ENCODE data around the gene TGDS. TPM values are rescaled to one million over a fixed set of nuclear protein-coding genes. Genes with fewer than 3 reads are reported as not detected.
A peak's percentile ranks its signal among the peaks of the same experiment; 100 is the strongest.
"Not testable (repeated sequence)": the region's sequence is repeated elsewhere in the genome, so short reads cannot be mapped to it uniquely, and the experiment has no call there.

Gene TGDS
- 26.6 and 27.5 TPM in 2 replicates for total RNA-seq

GRCh38 chr13:94595950-94596574, at the start of gene TGDS:
Gene TGDS, minus strand, starts transcription at chr13:94596152. Its CDS starts 16 bp downstream, at chr13:94596136.
- H3K36me3 Mint-ChIP-seq (ENCODE audit: low read depth): peaks cover 27% of the 10 kb centered on the region
- peak within 1 kb of the TSS; percentile 97 for H3K27ac Mint-ChIP-seq
- no peaks in the 10 kb centered on the region for H3K27me3 Mint-ChIP-seq (ENCODE audit: low read depth)
- H3K4me3 Mint-ChIP-seq (ENCODE audit: low read depth): peak within 1 kb of the TSS; percentile 91
- peak; percentile 87 for DNase-seq (ENCODE audit: low spot score)
- peaks cover 32% of the 10 kb centered on the region for H3K4me1 Mint-ChIP-seq (ENCODE audit: low read depth)
- peaks cover 6% of the 10 kb centered on the region for H3K9me3 Mint-ChIP-seq
- intact Hi-C loops (cut with micrococcal nuclease): loop anchor here (1.0 to 5.0 kb wide), 2 partner anchors 47 to 159 kb away; no protein-coding TSS in a partner anchor

- DNase-seq (ENCODE audit: low spot score): no peak
- no peak overlapping the region for H3K4me3 Mint-ChIP-seq (ENCODE audit: low read depth)
- intact Hi-C loops (cut with micrococcal nuclease): no loop called here
- H3K4me1 Mint-ChIP-seq (ENCODE audit: low read depth): peaks cover 2% of the 10 kb centered on the region
- peaks cover 8% of the 10 kb centered on the region for H3K9me3 Mint-ChIP-seq
- H3K27me3 Mint-ChIP-seq (ENCODE audit: low read depth): peaks cover 10% of the 10 kb centered on the region
- H3K36me3 Mint-ChIP-seq (ENCODE audit: low read depth): no peaks in the 10 kb centered on the region
- no peak overlapping the region for H3K27ac Mint-ChIP-seq
These were observed 45.5 kb upstream of the TGDS start for GRCh38 chr13:94641409-94641941.

DNA sequence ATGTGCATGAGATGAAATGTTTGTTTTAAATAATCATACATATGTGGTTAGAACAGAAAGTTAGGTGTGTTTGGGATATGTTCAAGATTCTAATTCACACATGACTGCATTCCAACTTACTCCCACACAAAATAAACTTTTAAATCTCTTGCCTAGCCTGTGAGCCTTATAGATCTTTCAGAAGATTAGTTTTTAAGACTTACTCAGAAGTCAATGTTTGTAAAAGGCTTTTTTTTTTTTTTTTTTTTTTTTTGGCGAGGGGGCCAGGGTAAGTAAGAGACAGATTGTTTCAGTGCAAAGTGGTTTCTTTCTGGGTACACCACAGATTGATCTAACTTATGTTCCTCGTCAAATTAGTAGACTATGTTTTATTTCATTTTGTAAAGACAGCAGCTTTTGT, 44.8 kb upstream of the TGDS start:
- no peak for DNase-seq (ENCODE audit: low spot score)
- Mint-ChIP-seq H3K9me3 (peaks cover 8% of the 10 kb centered on the region), H3K36me3 (ENCODE audit: low read depth) (peaks cover 3% of the 10 kb centered on the region), H3K27ac (no peak overlapping the region), H3K4me3 (ENCODE audit: low read depth) (no peak overlapping the region), H3K27me3 (ENCODE audit: low read depth) (peaks cover 10% of the 10 kb centered on the region), H3K4me1 (ENCODE audit: low read depth) (peaks cover 3% of the 10 kb centered on the region)
- intact Hi-C loops (cut with micrococcal nuclease): no loop called here

GRCh38 chr13:94637677-94638076, 41.7 kb upstream of the TGDS start:
- H3K36me3 Mint-ChIP-seq (ENCODE audit: low read depth); H3K27me3 Mint-ChIP-seq (ENCODE audit: low read depth); DNase-seq (ENCODE audit: low spot score); H3K4me1 Mint-ChIP-seq (ENCODE audit: low read depth); intact Hi-C loops (cut with micrococcal nuclease); H3K9me3 Mint-ChIP-seq; H3K4me3 Mint-ChIP-seq (ENCODE audit: low read depth); H3K27ac Mint-ChIP-seq: not testable (repeated sequence)

- peaks cover 6% of the 10 kb centered on the region for H3K27me3 Mint-ChIP-seq (ENCODE audit: low read depth)
- peaks cover 3% of the 10 kb centered on the region for H3K4me1 Mint-ChIP-seq (ENCODE audit: low read depth)
- no peak overlapping the region for H3K4me3 Mint-ChIP-seq (ENCODE audit: low read depth)
- intact Hi-C loops (cut with micrococcal nuclease): no loop called here
- no peak for DNase-seq (ENCODE audit: low spot score)
- peaks cover 8% of the 10 kb centered on the region for H3K9me3 Mint-ChIP-seq
- peaks cover 10% of the 10 kb centered on the region for H3K36me3 Mint-ChIP-seq (ENCODE audit: low read depth)
- H3K27ac Mint-ChIP-seq: no peak overlapping the region
These were observed 41.1 kb upstream of the TGDS start for GRCh38 chr13:94636942-94637578.

DNA sequence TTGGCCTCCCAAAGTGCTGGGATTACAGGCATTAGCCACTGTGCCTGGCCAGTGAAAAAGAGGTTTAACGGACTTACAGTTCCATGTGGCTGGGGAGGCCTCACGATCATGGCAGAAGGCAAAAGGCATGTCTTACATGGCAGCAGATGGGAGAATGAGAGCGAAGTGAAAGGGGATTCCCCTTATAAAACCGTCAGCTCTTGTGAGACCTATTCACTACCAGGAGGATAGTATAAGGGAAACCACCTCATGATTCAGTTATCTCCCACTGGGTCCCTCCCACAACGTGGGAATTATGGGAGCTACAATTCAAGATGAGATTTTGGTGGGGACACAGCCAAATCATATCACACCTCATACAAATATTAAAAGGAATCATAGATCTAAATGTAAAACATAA, 40.1 kb upstream of the TGDS start:
- H3K27ac Mint-ChIP-seq; H3K9me3 Mint-ChIP-seq; H3K36me3 Mint-ChIP-seq (ENCODE audit: low read depth); H3K4me1 Mint-ChIP-seq (ENCODE audit: low read depth); H3K27me3 Mint-ChIP-seq (ENCODE audit: low read depth); H3K4me3 Mint-ChIP-seq (ENCODE audit: low read depth); DNase-seq (ENCODE audit: low spot score); intact Hi-C loops (cut with micrococcal nuclease): not testable (repeated sequence)

DNA sequence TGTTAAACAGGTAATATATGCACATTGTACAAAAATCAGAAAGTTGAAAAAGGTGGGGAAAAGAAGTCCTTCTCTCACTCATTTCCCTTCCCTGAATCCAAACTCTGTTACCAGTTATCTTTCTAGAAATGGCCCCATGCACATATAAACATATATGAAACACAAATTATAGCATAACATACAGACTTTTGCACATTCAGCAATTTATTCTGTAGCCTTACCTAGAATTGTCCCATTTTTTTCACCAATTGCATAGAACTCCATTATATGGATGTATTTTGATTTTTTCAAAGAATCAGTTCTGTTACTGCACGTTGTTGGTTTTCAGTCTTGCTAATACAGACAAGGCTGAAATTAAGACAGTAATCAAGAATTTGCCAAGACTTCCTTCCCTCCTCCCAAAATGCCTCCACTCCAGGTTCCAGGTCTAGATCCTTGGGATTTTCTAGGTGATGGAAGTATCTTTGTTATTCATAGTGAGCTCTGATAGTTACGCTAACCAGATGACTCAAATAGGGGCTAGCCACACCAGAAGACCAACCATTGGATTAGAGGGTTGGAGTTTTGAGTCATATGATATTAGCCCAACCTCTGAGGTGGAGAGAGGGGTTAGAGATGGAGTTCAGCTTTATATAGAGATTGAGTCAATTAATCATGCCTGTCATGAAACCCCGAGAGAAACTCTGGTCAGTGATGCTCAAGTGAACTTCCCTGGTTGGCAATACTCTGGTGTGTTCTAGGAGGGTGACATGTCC, 36.5 kb upstream of the TGDS start:
- Mint-ChIP-seq H3K9me3 (peaks cover 4% of the 10 kb centered on the region), H3K27ac (no peak overlapping the region), H3K4me1 (ENCODE audit: low read depth) (peaks cover 2% of the 10 kb centered on the region), H3K27me3 (ENCODE audit: low read depth) (no peaks in the 10 kb centered on the region), H3K36me3 (ENCODE audit: low read depth) (peaks cover 24% of the 10 kb centered on the region), H3K4me3 (ENCODE audit: low read depth) (no peak overlapping the region)
- intact Hi-C loops (cut with micrococcal nuclease): no loop called here
- DNase-seq (ENCODE audit: low spot score): no peak

- intact Hi-C loops (cut with micrococcal nuclease): no loop called here
- DNase-seq (ENCODE audit: low spot score): no peak
- no peak overlapping the region for H3K27ac Mint-ChIP-seq
- peaks cover 28% of the 10 kb centered on the region for H3K36me3 Mint-ChIP-seq (ENCODE audit: low read depth)
- H3K4me1 Mint-ChIP-seq (ENCODE audit: low read depth): no peaks in the 10 kb centered on the region
- no peak overlapping the region for H3K4me3 Mint-ChIP-seq (ENCODE audit: low read depth)
- H3K27me3 Mint-ChIP-seq (ENCODE audit: low read depth): no peaks in the 10 kb centered on the region
- H3K9me3 Mint-ChIP-seq: no peaks in the 10 kb centered on the region
These were observed 34.9 kb upstream of the TGDS start for GRCh38 chr13:94630858-94631257.

DNA sequence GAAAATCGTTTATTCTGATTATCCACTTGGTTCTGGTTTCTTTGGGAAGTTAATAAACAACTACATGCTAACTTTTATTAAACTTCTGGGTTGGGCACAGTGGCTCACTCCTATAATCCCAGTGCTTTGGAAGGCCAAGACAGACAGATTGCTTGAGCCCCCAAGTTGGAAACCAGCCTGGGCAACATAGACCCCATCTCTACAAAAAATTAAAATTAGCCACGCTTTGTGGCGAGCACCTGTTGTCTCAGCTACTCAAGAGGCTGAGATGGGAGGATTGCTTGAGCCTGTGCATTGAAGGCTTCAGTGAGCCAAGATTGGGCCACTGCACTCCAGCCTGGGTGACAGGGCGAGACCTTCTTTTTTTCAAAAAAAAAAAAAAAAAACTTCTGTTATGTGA, 27.4 kb upstream of the TGDS start:
- Mint-ChIP-seq H3K27ac (no peak overlapping the region), H3K9me3 (no peaks in the 10 kb centered on the region), H3K4me3 (ENCODE audit: low read depth) (no peak overlapping the region), H3K4me1 (ENCODE audit: low read depth) (peaks cover 1% of the 10 kb centered on the region), H3K36me3 (ENCODE audit: low read depth) (peaks cover 40% of the 10 kb centered on the region), H3K27me3 (ENCODE audit: low read depth) (no peaks in the 10 kb centered on the region)
- no peak for DNase-seq (ENCODE audit: low spot score)
- intact Hi-C loops (cut with micrococcal nuclease): no loop called here

DNA sequence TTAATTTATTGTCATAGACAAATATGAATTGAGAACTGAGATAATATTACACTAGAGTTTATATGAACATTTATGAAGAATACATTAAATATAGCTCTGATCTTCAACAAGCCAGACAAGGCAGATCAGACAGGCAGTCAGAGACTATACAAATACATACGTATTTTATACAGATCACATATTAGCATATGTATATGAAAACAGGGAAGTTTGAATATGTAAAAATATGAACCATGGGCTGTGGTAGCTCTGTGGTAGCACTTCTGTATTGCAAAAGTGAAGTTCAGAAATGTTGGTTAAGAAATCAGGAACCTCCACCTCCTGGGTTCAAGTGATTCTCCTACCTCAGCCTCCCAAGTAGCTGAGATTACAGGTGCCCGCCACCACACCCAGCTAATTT, 26.4 kb upstream of the TGDS start:
- Mint-ChIP-seq H3K27ac (no peak overlapping the region), H3K36me3 (ENCODE audit: low read depth) (peaks cover 40% of the 10 kb centered on the region), H3K4me3 (ENCODE audit: low read depth) (no peak overlapping the region), H3K4me1 (ENCODE audit: low read depth) (peaks cover 1% of the 10 kb centered on the region), H3K9me3 (no peaks in the 10 kb centered on the region), H3K27me3 (ENCODE audit: low read depth) (no peaks in the 10 kb centered on the region)
- no peak for DNase-seq (ENCODE audit: low spot score)
- intact Hi-C loops (cut with micrococcal nuclease): no loop called here

DNA sequence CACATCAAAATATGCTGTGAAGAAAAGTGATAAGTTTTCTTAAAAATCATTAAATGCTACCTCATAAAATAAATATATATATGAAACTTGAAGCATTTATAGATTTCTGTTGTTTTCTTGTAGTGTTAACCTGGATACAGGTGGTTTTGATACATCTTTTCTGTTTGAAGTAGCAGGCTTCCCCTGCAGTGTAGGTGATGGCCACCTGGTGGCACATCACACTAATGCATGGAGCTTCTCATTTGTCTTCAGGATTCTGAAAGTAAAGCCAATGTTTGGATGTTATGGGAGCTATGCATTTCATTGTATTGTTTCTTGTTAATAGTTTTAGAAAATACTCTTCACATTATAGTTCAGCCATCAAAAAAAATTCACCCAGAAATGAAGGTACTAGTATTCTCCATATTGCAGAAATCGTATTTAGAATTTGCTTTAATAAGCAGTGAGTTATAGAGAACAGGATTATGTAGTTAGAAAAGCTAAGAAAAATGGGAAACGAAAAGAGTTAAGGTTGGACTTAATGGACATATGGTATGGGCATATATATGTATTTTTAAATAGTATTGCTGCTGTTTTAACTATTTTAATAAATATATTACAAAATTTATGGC, 24.4 kb upstream of the TGDS start:
- intact Hi-C loops (cut with micrococcal nuclease): no loop called here
- Mint-ChIP-seq H3K27ac (no peak overlapping the region), H3K27me3 (ENCODE audit: low read depth) (no peaks in the 10 kb centered on the region), H3K9me3 (no peaks in the 10 kb centered on the region), H3K4me1 (ENCODE audit: low read depth) (peaks cover 7% of the 10 kb centered on the region), H3K4me3 (ENCODE audit: low read depth) (no peak overlapping the region), H3K36me3 (ENCODE audit: low read depth) (peaks cover 38% of the 10 kb centered on the region)
- no peak for DNase-seq (ENCODE audit: low spot score)

DNA sequence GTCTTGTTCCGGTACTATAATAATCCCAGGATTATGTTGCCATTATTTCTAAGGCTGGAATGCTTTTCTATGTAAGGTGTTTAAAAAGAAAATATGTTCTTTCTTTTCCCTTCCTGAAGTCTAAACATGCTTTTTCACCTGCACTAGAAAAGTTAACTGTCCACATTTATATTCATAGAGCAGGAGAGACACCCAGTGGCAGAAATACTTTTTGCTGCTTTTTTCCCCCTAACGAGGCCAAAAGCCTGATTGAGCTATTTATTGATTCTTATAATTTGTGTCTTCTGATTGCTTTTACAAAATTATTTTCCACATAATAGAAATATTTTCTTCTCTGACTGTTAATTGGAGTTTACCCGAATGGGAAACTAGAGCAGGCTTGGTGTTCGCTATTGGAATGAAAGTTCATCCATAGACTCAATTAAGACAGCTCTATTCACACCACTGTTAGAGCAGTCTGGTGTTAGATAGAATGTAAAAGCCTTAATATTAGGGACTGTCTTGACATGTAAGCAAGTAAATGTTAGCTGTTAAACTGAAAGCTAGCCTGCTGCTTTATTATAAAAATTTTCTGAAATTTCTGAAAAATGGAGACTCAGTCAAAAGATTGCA, 21.5 kb upstream of the TGDS start:
- Mint-ChIP-seq H3K36me3 (ENCODE audit: low read depth) (peaks cover 37% of the 10 kb centered on the region), H3K4me1 (ENCODE audit: low read depth) (peaks cover 12% of the 10 kb centered on the region), H3K27me3 (ENCODE audit: low read depth) (no peaks in the 10 kb centered on the region), H3K4me3 (ENCODE audit: low read depth) (no peak overlapping the region), H3K27ac (no peak overlapping the region), H3K9me3 (no peaks in the 10 kb centered on the region)
- no peak for DNase-seq (ENCODE audit: low spot score)
- intact Hi-C loops (cut with micrococcal nuclease): loop anchor here (1.0 kb wide), 1 partner anchor 182 kb away; no protein-coding TSS in a partner anchor
